Muscle layer of duodenum (tissue), 2 donors: ENCODE data around the gene SDK1.

Experiments
- H3K27ac ChIP-seq: one replicate; pipeline ENCODE4 v1.7.0; 2013; ENCODE audit warnings: mild to moderate bottlenecking, low read length
- H3K27me3 ChIP-seq: one replicate; pipeline ENCODE4 v1.7.0; 2013; ENCODE audit warnings: low read depth, mild to moderate bottlenecking, control low read depth, low read length
- H3K36me3 ChIP-seq, 2 donors: one replicate each; pipeline ENCODE4 v1.7.0; 2013; ENCODE audit warnings: low read length in 2 of 2, control low read depth in 1 of 2, mild to moderate bottlenecking in 1 of 2; ENCODE audit not compliant: insufficient read depth in 2 of 2, control insufficient read depth in 1 of 2
- H3K4me1 ChIP-seq, 2 donors: one replicate each; pipeline ENCODE4 v1.7.0; 2013; ENCODE audit warnings: low read length in 2 of 2, mild to moderate bottlenecking in 2 of 2, control low read depth in 1 of 2, moderate library complexity in 1 of 2; ENCODE audit not compliant: insufficient read depth in 2 of 2, control insufficient read depth in 1 of 2
- H3K4me3 ChIP-seq, 2 donors: one replicate each; pipeline ENCODE4 v1.7.0; 2013; ENCODE audit warnings: low read length in 2 of 2, low read depth in 1 of 2, mild to moderate bottlenecking in 1 of 2
- H3K9me3 ChIP-seq, 2 donors: one replicate each; pipeline ENCODE4 v1.7.0; 2013; ENCODE audit warnings: low read length in 2 of 2, control low read depth in 1 of 2, mild to moderate bottlenecking in 1 of 2; ENCODE audit not compliant: control insufficient read depth in 1 of 2
- donor health status: healthy.

SDK1 gene

DNA sequence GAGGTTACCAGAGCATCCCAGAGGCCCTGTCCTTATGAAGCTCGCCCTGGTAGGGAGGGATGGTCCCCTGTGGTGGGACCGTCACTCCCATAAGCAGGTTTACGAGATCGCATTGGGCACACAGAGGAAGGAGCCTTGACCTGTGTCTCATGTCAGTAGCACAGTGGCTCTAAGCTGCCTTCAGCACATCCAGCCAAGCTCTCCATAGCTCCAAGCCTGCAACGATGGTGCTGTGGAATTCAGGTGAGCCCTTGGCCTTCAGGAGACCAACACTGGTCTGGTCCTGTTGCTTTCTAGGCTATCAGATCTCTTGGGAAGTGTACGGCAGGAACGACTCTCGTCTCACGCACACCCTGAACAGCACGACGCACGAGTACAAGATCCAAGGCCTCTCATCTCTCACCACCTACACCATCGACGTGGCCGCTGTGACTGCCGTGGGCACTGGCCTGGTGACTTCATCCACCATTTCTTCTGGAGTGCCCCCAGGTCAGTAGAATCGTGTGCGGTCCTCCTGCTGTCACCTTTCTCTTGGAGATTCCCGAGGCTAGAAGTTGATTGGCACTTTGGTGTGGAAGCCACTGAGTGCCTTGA, 775.7 kb downstream of the SDK1 start:
- Histone ChIP-seq H3K36me3 (peaks cover 0 to 5% of the 10 kb centered on the region in 2 donors), H3K4me3 (no peak overlapping the region), H3K27ac (no peak overlapping the region), H3K4me1 (no peaks in the 10 kb centered on the region), H3K9me3 (no peaks in the 10 kb centered on the region), H3K27me3 (no peaks in the 10 kb centered on the region)

DNA sequence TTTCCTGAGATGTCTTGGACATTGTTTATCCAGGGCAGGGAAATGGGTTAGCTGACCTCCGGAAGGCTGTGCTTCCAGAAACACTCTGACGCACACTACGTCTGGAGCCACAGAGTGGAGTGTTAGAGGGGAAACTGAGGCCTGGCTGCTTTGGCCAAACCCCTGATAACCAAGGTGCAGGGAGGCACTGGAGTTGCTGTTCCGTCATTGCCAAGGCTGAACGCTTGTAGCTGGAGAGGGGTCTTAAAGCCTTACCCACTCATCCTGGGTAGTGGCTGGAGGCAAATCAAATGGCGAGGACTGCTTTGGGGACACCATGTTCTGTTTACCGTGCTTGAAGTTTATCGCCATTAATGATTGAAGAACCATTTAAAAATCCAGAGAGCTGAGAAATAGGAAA, 776.9 kb downstream of the SDK1 start:
- no peak overlapping the region for H3K27ac ChIP-seq
- peaks cover 0 to 5% of the 10 kb centered on the region in 2 donors for H3K36me3 ChIP-seq
- H3K9me3 ChIP-seq: no peaks in the 10 kb centered on the region
- H3K27me3 ChIP-seq: no peaks in the 10 kb centered on the region
- no peaks in the 10 kb centered on the region for H3K4me1 ChIP-seq
- H3K4me3 ChIP-seq: no peak overlapping the region

GRCh38 chr7:4078580-4078979, 777.5 kb downstream of the SDK1 start:
- H3K4me3 ChIP-seq: no peak overlapping the region
- no peaks in the 10 kb centered on the region for H3K27me3 ChIP-seq
- H3K9me3 ChIP-seq: no peaks in the 10 kb centered on the region
- no peak overlapping the region for H3K27ac ChIP-seq
- H3K36me3 ChIP-seq: peaks cover 0 to 5% of the 10 kb centered on the region in 2 donors
- H3K4me1 ChIP-seq: no peaks in the 10 kb centered on the region

- peaks cover 0 to 5% of the 10 kb centered on the region in 2 donors for H3K36me3 ChIP-seq
- no peaks in the 10 kb centered on the region for H3K27me3 ChIP-seq
- H3K4me3 ChIP-seq: no peak overlapping the region
- no peak overlapping the region for H3K27ac ChIP-seq
- H3K4me1 ChIP-seq: no peaks in the 10 kb centered on the region
- no peaks in the 10 kb centered on the region for H3K9me3 ChIP-seq
These were observed 778.3 kb downstream of the SDK1 start for GRCh38 chr7:4079366-4079765.

- Histone ChIP-seq H3K4me3 (no peak overlapping the region), H3K27me3 (no peaks in the 10 kb centered on the region), H3K9me3 (no peaks in the 10 kb centered on the region), H3K27ac (no peak overlapping the region), H3K36me3 (peaks cover 0 to 5% of the 10 kb centered on the region in 2 donors), H3K4me1 (no peaks in the 10 kb centered on the region)
These were observed 778.9 kb downstream of the SDK1 start for GRCh38 chr7:4079956-4080355.

GRCh38 chr7:4080954-4081353, 779.9 kb downstream of the SDK1 start:
- no peak overlapping the region for H3K4me3 ChIP-seq
- no peaks in the 10 kb centered on the region for H3K4me1 ChIP-seq
- no peaks in the 10 kb centered on the region for H3K27me3 ChIP-seq

GRCh38 chr7:4083513-4083912, 782.5 kb downstream of the SDK1 start:
- no peaks in the 10 kb centered on the region for H3K9me3 ChIP-seq
- no peak overlapping the region for H3K4me3 ChIP-seq
- no peak overlapping the region for H3K27ac ChIP-seq
- no peaks in the 10 kb centered on the region for H3K36me3 ChIP-seq
- no peaks in the 10 kb centered on the region for H3K27me3 ChIP-seq
- H3K4me1 ChIP-seq: no peaks in the 10 kb centered on the region

More at GRCh38 chr7:4080954-4081353, 779.9 kb downstream of the SDK1 start:
- H3K9me3 ChIP-seq: no peaks in the 10 kb centered on the region
- no peak overlapping the region for H3K27ac ChIP-seq
- peaks cover 0 to 5% of the 10 kb centered on the region in 2 donors for H3K36me3 ChIP-seq

DNA sequence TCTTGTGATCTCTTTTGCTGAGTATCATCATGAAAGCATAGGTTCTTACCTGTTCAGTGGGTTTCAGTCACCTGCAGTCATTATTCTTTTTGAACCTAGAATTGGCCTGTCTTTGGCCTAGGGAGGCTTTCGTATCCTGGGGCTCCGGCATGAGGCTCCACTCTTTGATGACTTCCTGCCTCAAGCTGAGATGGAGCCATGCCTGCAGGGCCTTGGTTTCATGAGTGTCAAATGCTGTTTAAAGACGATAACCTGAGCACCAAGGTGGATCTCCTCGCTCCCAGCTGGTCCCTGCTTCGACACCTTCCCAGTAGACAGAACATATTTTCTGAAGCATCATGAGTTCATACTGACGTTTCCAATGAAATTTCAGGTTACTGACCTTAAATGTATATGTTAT, 783.2 kb downstream of the SDK1 start:
- H3K9me3 ChIP-seq: no peaks in the 10 kb centered on the region
- no peaks in the 10 kb centered on the region for H3K27me3 ChIP-seq

DNA sequence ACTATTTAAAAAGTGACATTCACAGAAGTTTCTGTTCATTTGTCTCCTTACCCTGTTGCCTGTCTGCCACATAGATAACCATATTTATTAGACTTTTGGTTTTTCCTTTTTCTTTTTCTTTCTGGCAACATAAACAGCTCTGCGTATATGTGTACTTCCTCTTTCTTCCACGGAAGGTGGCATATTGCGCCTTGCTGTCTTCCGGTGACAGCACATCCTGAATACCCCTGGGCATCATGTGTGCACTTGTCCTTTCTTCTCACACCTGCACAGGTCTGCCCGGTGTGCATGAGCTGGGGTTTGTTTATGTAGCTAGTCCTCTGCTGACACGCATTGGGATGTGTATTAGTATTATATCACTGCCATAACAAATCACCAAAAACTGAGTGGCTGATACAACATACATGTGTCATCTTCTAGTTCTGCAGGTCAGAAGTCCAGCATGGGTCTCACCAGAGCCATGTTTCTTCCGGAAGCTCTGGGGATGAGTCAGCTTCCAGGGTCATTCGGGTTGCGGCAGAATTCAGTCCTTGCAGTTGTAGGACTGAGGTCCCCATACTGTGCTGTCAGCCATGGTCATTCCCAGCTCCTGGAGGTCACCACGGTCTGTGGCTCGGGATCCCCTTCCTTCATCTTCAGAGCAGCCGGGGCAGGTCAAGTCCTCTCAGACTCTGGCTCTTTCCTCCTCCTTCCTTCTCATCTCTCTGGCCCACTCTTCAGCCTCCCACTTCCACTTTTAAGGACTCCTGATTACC, 785.1 kb downstream of the SDK1 start:
- no peaks in the 10 kb centered on the region for H3K27me3 ChIP-seq
- no peaks in the 10 kb centered on the region for H3K4me1 ChIP-seq
- H3K27ac ChIP-seq: no peak overlapping the region
- H3K9me3 ChIP-seq: peaks cover 0 to 9% of the 10 kb centered on the region in 2 donors
- H3K36me3 ChIP-seq: peaks cover 0 to 5% of the 10 kb centered on the region in 2 donors
- H3K4me3 ChIP-seq: no peak overlapping the region

More for the DNA sequence above, 783.2 kb downstream of the SDK1 start:
- Histone ChIP-seq H3K4me1 (no peaks in the 10 kb centered on the region), H3K27ac (no peak overlapping the region), H3K36me3 (peaks cover 0 to 5% of the 10 kb centered on the region in 2 donors), H3K4me3 (no peak overlapping the region)

DNA sequence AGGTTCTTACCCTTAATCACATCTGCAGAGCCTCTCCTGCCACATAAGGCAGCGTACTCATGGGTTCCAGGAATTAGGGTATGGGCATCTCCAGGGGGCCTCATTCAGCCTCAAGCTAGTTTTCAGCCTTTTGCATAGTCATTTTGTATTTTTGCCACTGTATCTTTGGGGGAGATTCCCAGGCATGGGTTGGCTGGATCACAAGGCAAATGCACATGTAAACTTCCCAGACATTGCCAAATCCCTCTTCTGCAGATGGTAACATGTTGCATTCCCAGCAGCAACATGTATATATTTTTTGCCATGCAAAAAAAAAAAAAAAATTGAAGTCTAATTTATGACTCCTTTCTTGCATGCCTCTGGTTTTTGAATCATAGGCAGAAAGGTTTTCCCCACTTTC, 785.7 kb downstream of the SDK1 start:
- H3K4me3 ChIP-seq: no peak overlapping the region
- H3K4me1 ChIP-seq: no peaks in the 10 kb centered on the region
- no peaks in the 10 kb centered on the region for H3K27me3 ChIP-seq
- no peak overlapping the region for H3K27ac ChIP-seq
- peaks cover 0 to 9% of the 10 kb centered on the region in 2 donors for H3K9me3 ChIP-seq
- peaks cover 0 to 5% of the 10 kb centered on the region in 2 donors for H3K36me3 ChIP-seq

- Histone ChIP-seq H3K27me3 (no peaks in the 10 kb centered on the region), H3K9me3 (peaks cover 0 to 9% of the 10 kb centered on the region in 2 donors), H3K36me3 (peaks cover 0 to 5% of the 10 kb centered on the region in 2 donors), H3K4me3 (no peak overlapping the region), H3K27ac (no peak overlapping the region), H3K4me1 (no peaks in the 10 kb centered on the region)
These were observed 790.7 kb downstream of the SDK1 start for GRCh38 chr7:4091767-4092166.
